Gastrocnemius medialis (tissue), 4 donors: ENCODE data around the gene EXOC6. TPM values are rescaled to one million over a fixed set of nuclear protein-coding genes. Genes with fewer than 3 reads are reported as not detected.

ENCODE experiments used
- ATAC-seq, 2 donors: fragments of 150-250 bp; one replicate each; pipeline ENCODE4 v1.9.1; 2016
- DNase-seq, 2 donors: peaks; one replicate each; pipeline ENCODE4 v3.0.0-alpha.2; 2019
- H3K27ac ChIP-seq, 4 donors: fragments of 200-600 bp; sonication (generic); 1 replicate in 1 of 4; 2 replicates in 3 of 4; pipeline ENCODE4 v1.5.1; 2016 to 2018; ENCODE audit warnings: mild to moderate bottlenecking in 2 of 4, moderate library complexity in 1 of 4
- H3K27me3 ChIP-seq, 3 donors: fragments of 200-600 bp; sonication (generic) in 2 of 3; 1 replicate in 1 of 3; 2 replicates in 2 of 3; pipeline versions ENCODE4 v1.5.1 to v1.6.0; 2016 to 2019; ENCODE audit warnings: mild to moderate bottlenecking in 1 of 3, moderate library complexity in 1 of 3
- H3K36me3 ChIP-seq, 2 donors: fragments of 200-600 bp; sonication (generic) in 1 of 2; one replicate each; pipeline ENCODE4 v1.5.1; 2017 to 2018
- H3K4me1 ChIP-seq, 2 donors: fragments of 200-600 bp; sonication (generic) in 1 of 2; one replicate each; pipeline ENCODE4 v1.5.1; 2016 to 2017; ENCODE audit warnings: mild to moderate bottlenecking in 2 of 2
- H3K4me3 ChIP-seq, 4 donors: fragments of 200-600 bp; sonication (generic) in 3 of 4; 1 replicate in 1 of 4; 2 replicates in 3 of 4; pipeline ENCODE4 v1.5.1; 2016 to 2019; ENCODE audit warnings: mild to moderate bottlenecking in 2 of 4
- H3K9me3 ChIP-seq, 3 donors: fragments of 200-600 bp; sonication (generic) in 2 of 3; 1 replicate in 1 of 3; 2 replicates in 2 of 3; pipeline ENCODE4 v1.5.1; 2016 to 2019
- POLR2A ChIP-seq, 2 donors: fragments of 450-650 bp; IDR thresholded peaks; one replicate each; pipeline ENCODE4 v1.6.1; 2017; ENCODE audit warnings: antibody characterized with exemption in 2 of 2, mild to moderate bottlenecking in 2 of 2, moderate library complexity in 2 of 2
- in situ Hi-C, 4 donors: fragments of 200-750 bp; cut with MboI; loops; one replicate each; pipeline versions ENCODE4 v1.15.0 to v1.8.0; 2017; ENCODE audit warnings: low sequenced_read_pairs in 4 of 4
- intact Hi-C: fragments of 100-400 bp; cut with DNase I; formaldehyde crosslinking; loops from one replicate; pipeline ENCODE4 v1.15.1; 2023; ENCODE audit warnings: low total_unique reads
- total RNA-seq, 4 donors: library from RNA; depleted of rRNA; stranded (reverse); fragments of >200 nt; gene quantifications; one replicate each; pipeline versions ENCODE4 v1.1.0 to v1.2.3, GENCODE V29; 2016
- TF ChIP-seq, protein P1 (sequence below), 5 experiments: fragments of 450-650 bp in 3 of 5; fragments of 200-600 bp in 2 of 5; sonication (generic) in 2 of 5; IDR thresholded peaks in 4 of 5; conservative IDR thresholded peaks in 1 of 5; 1 replicate in 4 of 5; 2 replicates in 1 of 5; pipeline ENCODE4 v1.5.1; 2016 to 2019; ENCODE audit warnings: antibody characterized with exemption in 5 of 5, mild to moderate bottlenecking in 3 of 5, moderate library complexity in 3 of 5

Gene EXOC6
- total RNA-seq, 4 donors from 2014 or later, result 11.8 to 16.8 (median 14.6) TPM

DNA sequence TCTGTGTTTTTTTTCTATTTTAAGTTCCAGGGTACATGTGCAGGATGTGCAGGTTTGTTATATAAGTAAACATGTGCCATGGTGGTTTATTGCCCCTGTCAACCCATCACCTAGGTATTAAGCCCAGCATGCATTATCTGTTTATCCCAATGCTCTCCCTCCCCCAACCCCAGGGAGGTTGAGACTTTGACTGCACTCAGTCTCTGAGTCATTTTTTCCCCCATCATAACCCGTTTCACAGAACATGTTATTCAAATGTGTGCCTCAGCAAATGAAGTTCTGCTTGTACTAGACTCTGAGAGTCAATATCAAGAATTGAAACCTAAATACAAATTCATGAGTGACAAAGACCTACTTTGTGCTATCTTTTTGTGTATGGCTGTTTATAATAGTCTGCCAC lies 142.3 kb downstream of the EXOC6 start:
- in situ Hi-C loops (no loop called here), intact Hi-C loops (no loop called here)
- DNase-seq, result no peak
- no peaks in the 10 kb centered on the region for H3K9me3 ChIP-seq
- no peaks in the 10 kb centered on the region for H3K36me3 ChIP-seq
- no peaks in the 10 kb centered on the region for H3K27me3 ChIP-seq
- no peaks in the 10 kb centered on the region for H3K4me1 ChIP-seq
- TF ChIP-seq POLR2A (IDR thresholded peaks at IDR 0.05), result no peak
- TF ChIP-seq, protein P1, sequence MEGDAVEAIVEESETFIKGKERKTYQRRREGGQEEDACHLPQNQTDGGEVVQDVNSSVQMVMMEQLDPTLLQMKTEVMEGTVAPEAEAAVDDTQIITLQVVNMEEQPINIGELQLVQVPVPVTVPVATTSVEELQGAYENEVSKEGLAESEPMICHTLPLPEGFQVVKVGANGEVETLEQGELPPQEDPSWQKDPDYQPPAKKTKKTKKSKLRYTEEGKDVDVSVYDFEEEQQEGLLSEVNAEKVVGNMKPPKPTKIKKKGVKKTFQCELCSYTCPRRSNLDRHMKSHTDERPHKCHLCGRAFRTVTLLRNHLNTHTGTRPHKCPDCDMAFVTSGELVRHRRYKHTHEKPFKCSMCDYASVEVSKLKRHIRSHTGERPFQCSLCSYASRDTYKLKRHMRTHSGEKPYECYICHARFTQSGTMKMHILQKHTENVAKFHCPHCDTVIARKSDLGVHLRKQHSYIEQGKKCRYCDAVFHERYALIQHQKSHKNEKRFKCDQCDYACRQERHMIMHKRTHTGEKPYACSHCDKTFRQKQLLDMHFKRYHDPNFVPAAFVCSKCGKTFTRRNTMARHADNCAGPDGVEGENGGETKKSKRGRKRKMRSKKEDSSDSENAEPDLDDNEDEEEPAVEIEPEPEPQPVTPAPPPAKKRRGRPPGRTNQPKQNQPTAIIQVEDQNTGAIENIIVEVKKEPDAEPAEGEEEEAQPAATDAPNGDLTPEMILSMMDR (IDR thresholded peaks at IDR 0.05 in 4 of 5, conservative IDR thresholded peaks at IDR 0.05 in 1 of 5), result no peak
- H3K27ac ChIP-seq, result no peak overlapping the region
- H3K4me3 ChIP-seq, result no peak overlapping the region
- no peak for ATAC-seq

DNA sequence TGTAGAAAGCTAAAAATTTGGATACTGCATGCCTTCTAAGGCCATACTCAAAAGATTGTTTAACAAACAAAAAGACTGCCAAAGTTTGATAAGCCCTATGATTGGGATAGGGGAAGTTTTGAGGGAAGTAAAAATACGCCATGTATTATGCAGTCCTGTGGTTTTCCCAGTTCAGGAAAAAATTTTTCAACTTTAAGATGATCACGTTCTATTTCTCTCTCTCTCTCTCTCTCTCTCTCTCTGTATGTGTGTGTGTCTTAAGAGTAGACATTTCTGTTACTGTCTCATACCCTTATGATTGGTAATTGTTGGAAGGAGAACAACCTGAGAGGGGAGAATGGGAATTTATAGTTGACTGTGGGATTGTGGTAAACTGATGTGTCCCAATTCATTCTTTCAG lies 143.2 kb downstream of the EXOC6 start:
- Histone ChIP-seq H3K9me3 (no peaks in the 10 kb centered on the region), H3K4me3 (no peak overlapping the region), H3K4me1 (no peaks in the 10 kb centered on the region), H3K27me3 (no peaks in the 10 kb centered on the region), H3K36me3 (no peaks in the 10 kb centered on the region), H3K27ac (no peak overlapping the region)
- no peak for TF ChIP-seq POLR2A (IDR thresholded peaks at IDR 0.05)
- TF ChIP-seq, protein P1 (IDR thresholded peaks at IDR 0.05 in 4 of 5, conservative IDR thresholded peaks at IDR 0.05 in 1 of 5), result no peak
- DNase-seq (no peak), ATAC-seq (no peak)
- intact Hi-C loops, result no loop called here
- in situ Hi-C loops, result no loop called here

DNA sequence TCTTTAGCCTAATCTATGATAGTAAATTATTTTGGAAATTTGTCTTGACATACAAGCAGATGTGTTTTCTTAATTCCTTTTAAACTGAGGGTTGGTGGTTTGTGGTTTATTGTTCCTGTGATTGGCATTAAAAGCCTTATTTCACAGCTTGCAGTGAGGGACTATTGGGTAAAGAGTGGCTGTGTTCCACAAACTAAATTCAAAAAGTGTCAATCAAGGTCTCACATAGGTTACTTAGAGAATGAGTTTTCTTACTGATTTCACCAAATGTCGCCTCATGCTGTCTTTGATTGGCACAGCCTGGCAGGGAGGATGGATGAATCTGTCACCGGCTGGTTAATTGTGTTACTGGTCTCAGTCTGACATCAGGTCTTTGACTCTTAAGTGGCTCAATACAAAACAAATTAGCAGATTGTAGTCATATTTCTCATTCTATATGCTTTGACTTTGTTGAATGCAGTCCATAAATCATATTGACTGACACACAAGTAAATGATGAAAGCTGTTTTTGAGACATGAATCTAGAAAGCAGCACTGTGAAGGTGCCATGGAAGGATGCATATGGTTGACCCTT lies 145.5 kb downstream of the EXOC6 start:
- Histone ChIP-seq H3K27ac (no peak overlapping the region), H3K27me3 (no peaks in the 10 kb centered on the region), H3K9me3 (no peaks in the 10 kb centered on the region), H3K4me3 (no peak overlapping the region), H3K36me3 (no peaks in the 10 kb centered on the region), H3K4me1 (no peaks in the 10 kb centered on the region)
- TF ChIP-seq, protein P1 (IDR thresholded peaks at IDR 0.05 in 4 of 5, conservative IDR thresholded peaks at IDR 0.05 in 1 of 5), result no peak
- no peak for TF ChIP-seq POLR2A (IDR thresholded peaks at IDR 0.05)
- ATAC-seq (no peak), DNase-seq (no peak)
- in situ Hi-C loops, result no loop called here
- intact Hi-C loops, result no loop called here

DNA sequence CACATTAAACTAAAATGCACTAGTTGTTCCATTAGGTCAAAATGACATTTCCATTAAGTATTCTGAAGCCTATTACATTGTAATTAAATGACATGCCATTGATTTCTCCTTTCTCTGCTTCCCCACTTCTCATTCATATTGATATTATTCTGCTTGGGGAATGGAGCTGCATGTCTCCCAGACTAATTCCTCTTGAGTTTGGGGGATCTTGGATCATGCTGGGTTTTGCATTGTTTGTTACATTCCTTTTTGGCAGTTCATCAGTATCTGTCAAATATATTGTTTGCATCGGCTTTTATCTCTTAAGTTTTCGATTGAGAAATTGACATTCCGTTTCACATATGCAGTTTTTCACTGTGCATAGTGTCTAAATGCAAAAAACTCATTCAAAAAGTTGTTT lies 147.2 kb downstream of the EXOC6 start:
- Histone ChIP-seq H3K36me3 (peaks cover 0 to 6% of the 10 kb centered on the region in 2 donors), H3K27me3 (no peaks in the 10 kb centered on the region), H3K9me3 (no peaks in the 10 kb centered on the region), H3K27ac (no peak overlapping the region), H3K4me1 (no peaks in the 10 kb centered on the region), H3K4me3 (no peak overlapping the region)
- DNase-seq (no peak), ATAC-seq (no peak)
- intact Hi-C loops (no loop called here), in situ Hi-C loops (no loop called here)
- TF ChIP-seq, protein P1 (IDR thresholded peaks at IDR 0.05 in 4 of 5, conservative IDR thresholded peaks at IDR 0.05 in 1 of 5), result no peak
- no peak for TF ChIP-seq POLR2A (IDR thresholded peaks at IDR 0.05)

DNA sequence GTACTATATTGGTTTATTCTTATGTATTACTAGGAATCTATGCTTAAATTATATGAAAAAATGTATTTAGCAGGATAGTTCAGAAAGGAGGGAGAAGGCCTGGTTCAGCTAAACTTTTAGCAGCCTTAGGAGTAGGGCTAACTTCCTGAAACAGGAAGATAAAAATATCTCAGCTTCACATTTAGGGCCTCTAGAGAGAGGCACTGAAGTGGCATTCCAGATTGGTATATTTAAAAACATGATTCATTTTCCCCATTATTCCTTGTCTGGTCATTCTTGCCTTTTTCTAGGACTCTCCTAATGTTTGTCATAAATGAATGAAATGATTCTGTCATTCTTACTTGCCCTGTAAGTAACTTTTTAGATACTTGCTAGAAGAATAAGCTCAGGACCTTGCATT lies 149.3 kb downstream of the EXOC6 start:
- no peak overlapping the region for H3K4me3 ChIP-seq
- H3K27me3 ChIP-seq, result no peaks in the 10 kb centered on the region
- no peaks in the 10 kb centered on the region for H3K4me1 ChIP-seq
- H3K9me3 ChIP-seq, result no peaks in the 10 kb centered on the region
- in situ Hi-C loops, result no loop called here
- H3K27ac ChIP-seq, result no peak overlapping the region
- peaks cover 0 to 6% of the 10 kb centered on the region in 2 donors for H3K36me3 ChIP-seq
- TF ChIP-seq, protein P1 (IDR thresholded peaks at IDR 0.05 in 4 of 5, conservative IDR thresholded peaks at IDR 0.05 in 1 of 5), result no peak
- no peak for TF ChIP-seq POLR2A (IDR thresholded peaks at IDR 0.05)
- ATAC-seq (no peak), DNase-seq (no peak)
- intact Hi-C loops, result no loop called here
